Keratinocyte (primary cell): ENCODE data around the gene ZBTB20. TPM values are rescaled to one million over a fixed set of nuclear protein-coding genes. Genes with fewer than 3 reads are reported as not detected.

Experiments used
- DNase-seq: peaks from one replicate; pipeline ENCODE4 v3.0.0-alpha.2; 2011; ENCODE audit warnings: low read depth, missing footprints, low spot score
- FAIRE-seq: peaks from 2 replicates; lab custom pipeline; 2011; peaks lifted over from hg19 to GRCh38; lab: Jason Lieb, UNC
- H2AFZ ChIP-seq: 2 replicates; pipeline ENCODE4 v1.6.0; 2012; ENCODE audit warnings: low read length, control low read depth, inconsistent platforms; ENCODE audit not compliant: control insufficient read depth
- H3K27ac ChIP-seq: 2 replicates; pipeline ENCODE4 v1.5.1; 2011; ENCODE audit warnings: low read length; ENCODE audit not compliant: control insufficient read depth, insufficient read depth
- H3K27me3 ChIP-seq: 3 replicates; pipeline ENCODE4 v1.6.0; 2011; ENCODE audit warnings: low read length; ENCODE audit not compliant: control insufficient read depth, insufficient read depth; ENCODE audit errors: extremely low read depth
- H3K36me3 ChIP-seq, 2 experiments: 2 replicates in 1 of 2; 3 replicates in 1 of 2; pipeline ENCODE4 v1.5.1; 2011; ENCODE audit warnings: low read length in 2 of 2, mild to moderate bottlenecking in 1 of 2; ENCODE audit not compliant: control insufficient read depth in 2 of 2, insufficient read depth in 2 of 2; ENCODE audit errors: extremely low read depth in 1 of 2
- H3K4me1 ChIP-seq: 3 replicates; pipeline ENCODE4 v1.5.1; 2011; ENCODE audit warnings: low read length; ENCODE audit not compliant: control insufficient read depth, insufficient read depth; ENCODE audit errors: extremely low read depth
- H3K4me2 ChIP-seq: 3 replicates; pipeline ENCODE4 v1.6.0; 2011; ENCODE audit warnings: low read depth, low read length; ENCODE audit not compliant: control insufficient read depth, insufficient read depth; ENCODE audit errors: extremely low read depth
- H3K4me3 ChIP-seq, 3 experiments: fragments of 200-600 bp in 1 of 3; sonication (generic) in 1 of 3; 2 replicates in 2 of 3; 3 replicates in 1 of 3; pipeline ENCODE4 v1.5.1; 2011 to 2016; ENCODE audit warnings: low read length in 3 of 3, mild to moderate bottlenecking in 3 of 3, control low read depth in 2 of 3, inconsistent platforms in 1 of 3, low read depth in 1 of 3, mixed read lengths in 1 of 3, mixed run types in 1 of 3, moderate library complexity in 1 of 3; ENCODE audit not compliant: control insufficient read depth in 2 of 3, insufficient read depth in 2 of 3; ENCODE audit errors: extremely low read depth in 1 of 3
- H3K79me2 ChIP-seq: 2 replicates; pipeline ENCODE4 v1.6.0; 2012; ENCODE audit warnings: low read length; ENCODE audit not compliant: control insufficient read depth, insufficient read depth
- H3K9ac ChIP-seq: 3 replicates; pipeline ENCODE4 v1.6.0; 2011; ENCODE audit warnings: low read length; ENCODE audit not compliant: control insufficient read depth, insufficient read depth; ENCODE audit errors: extremely low read depth
- H3K9me1 ChIP-seq: 3 replicates; pipeline ENCODE4 v1.6.0; 2011; ENCODE audit warnings: low read length; ENCODE audit not compliant: control insufficient read depth, insufficient read depth; ENCODE audit errors: extremely low read depth
- H3K9me3 ChIP-seq: 2 replicates; pipeline ENCODE4 v1.5.1; 2012; ENCODE audit warnings: low read depth, low read length; ENCODE audit not compliant: control insufficient read depth
- H4K20me1 ChIP-seq: 3 replicates; pipeline ENCODE4 v1.6.0; 2011; ENCODE audit warnings: low read length; ENCODE audit not compliant: control insufficient read depth, insufficient read depth; ENCODE audit errors: extremely low read depth
- CTCF ChIP-seq, 3 experiments: IDR thresholded peaks in 1 of 3; conservative IDR thresholded peaks in 1 of 3; optimal IDR thresholded peaks in 1 of 3; 2 replicates in 2 of 3; 3 replicates in 1 of 3; pipeline versions ENCODE3 to v1.5.1; 2011; ENCODE audit warnings: low read length in 3 of 3, mild to moderate bottlenecking in 3 of 3, moderate library complexity in 2 of 3, control low read depth in 1 of 3, inconsistent platforms in 1 of 3; ENCODE audit not compliant: insufficient read depth in 2 of 3; ENCODE audit errors: extremely low read depth in 1 of 3
- EZH2 ChIP-seq: IDR thresholded peaks from one replicate; pipeline ENCODE4 v1.6.1; 2012; ENCODE audit warnings: inconsistent platforms, mild to moderate bottlenecking, low read length, moderate library complexity
- dilution Hi-C: fragments of 300-500 bp; cut with MboI; formaldehyde crosslinking; loops from one replicate; pipeline ENCODE4 v1.7.0; 2020; ENCODE audit warnings: low sequenced_read_pairs; ENCODE audit not compliant: extremely low pct_ligation_motif_present
- polyA plus RNA-seq, 5 experiments: library from polyadenylated mRNA; depleted of rRNA in 3 of 5; stranded (reverse) in 3 of 5; stranded (forward) in 1 of 5; unstranded in 1 of 5; fragments of >200 nt; gene quantifications; 1 replicate in 1 of 5; 2 replicates in 3 of 5; 3 replicates in 1 of 5; pipeline versions ENCODE4 v1.2.1 to v1.2.3, GENCODE V29; 2011 to 2012; ENCODE audit warnings: missing spikeins in 2 of 5, low read depth in 1 of 5, low replicate concordance in 1 of 5

Gene ZBTB20
- polyA plus RNA-seq, 1 donor (not counting 4 experiments of a cell fraction or from before 2014, with no cell fraction given), result 0.52 TPM

- H3K4me2 ChIP-seq, result no peak overlapping the region
- no peak for TF ChIP-seq CTCF (optimal IDR thresholded peaks at IDR 0.05 in 1 of 3, IDR thresholded peaks at IDR 0.05 in 1 of 3, conservative IDR thresholded peaks at IDR 0.05 in 1 of 3; ENCODE audit: extremely low read depth in 1 of 3, insufficient read depth in 2 of 3, low read length in 3 of 3)
- TF ChIP-seq EZH2, result no peak
- no peak for DNase-seq
These were observed 38.5 kb downstream of the ZBTB20 start for GRCh38 chr3:115108614-115109013.

GRCh38 chr3:115102046-115102445 is 45.0 kb downstream of the ZBTB20 start:
- peaks cover 9% of the 10 kb centered on the region for H3K4me1 ChIP-seq
- H3K4me2 ChIP-seq, result no peak overlapping the region
- no peak for DNase-seq
- no peak overlapping the region for H3K27ac ChIP-seq
- TF ChIP-seq EZH2 (no peak), CTCF (optimal IDR thresholded peaks at IDR 0.05 in 1 of 3, IDR thresholded peaks at IDR 0.05 in 1 of 3, conservative IDR thresholded peaks at IDR 0.05 in 1 of 3; ENCODE audit: extremely low read depth in 1 of 3, insufficient read depth in 2 of 3, low read length in 3 of 3) (no peak)
- no peak for FAIRE-seq
- no peak overlapping the region for H2AFZ ChIP-seq
- dilution Hi-C loops, result no loop called here
- H3K4me3 ChIP-seq, result no peak overlapping the region
- H3K27me3 ChIP-seq, result no peaks in the 10 kb centered on the region
- H3K9me3 ChIP-seq, result no peaks in the 10 kb centered on the region
- H4K20me1 ChIP-seq, result no peaks in the 10 kb centered on the region
- no peaks in the 10 kb centered on the region for H3K36me3 ChIP-seq
- H3K9me1 ChIP-seq, result no peaks in the 10 kb centered on the region
- H3K9ac ChIP-seq, result no peak overlapping the region
- no peaks in the 10 kb centered on the region for H3K79me2 ChIP-seq

More at GRCh38 chr3:115108614-115109013, 38.5 kb downstream of the ZBTB20 start:
- Histone ChIP-seq H3K9ac (no peak overlapping the region), H3K9me1 (no peaks in the 10 kb centered on the region), H3K36me3 (no peaks in the 10 kb centered on the region), H3K4me3 (no peak overlapping the region), H3K9me3 (no peaks in the 10 kb centered on the region), H3K27ac (no peak overlapping the region), H3K27me3 (no peaks in the 10 kb centered on the region), H3K4me1 (no peaks in the 10 kb centered on the region), H3K79me2 (no peaks in the 10 kb centered on the region), H2AFZ (no peak overlapping the region), H4K20me1 (no peaks in the 10 kb centered on the region)
- no peak for FAIRE-seq
- dilution Hi-C loops, result no loop called here
